Activated CD8-positive, alpha-beta memory T cell treated with anti-CD3 and anti-CD28 coated beads for 1 hour (primary cell): ENCODE results near the gene ZFYVE28.
"Not testable (repeated sequence)": the region's sequence is repeated elsewhere in the genome, so short reads cannot be mapped to it uniquely, and the experiment has no call there.

Source experiments
- DNase-seq, 2 donors: peaks; one replicate each; pipeline ENCODE4 v3.0.0-alpha.2; 2020; ENCODE audit warnings: low read depth in 1 of 2; ENCODE audit errors: extremely low read depth in 1 of 2

ZFYVE28 gene

GRCh38 chr4:2393353-2394270, 24.8 kb downstream of the ZFYVE28 start:
- no peak for DNase-seq

GRCh38 chr4:2390784-2391421, 27.5 kb downstream of the ZFYVE28 start:
- DNase-seq, result no peak

GRCh38 chr4:2390146-2390545, 28.3 kb downstream of the ZFYVE28 start:
- DNase-seq, result no peak

GRCh38 chr4:2389691-2390090, 28.8 kb downstream of the ZFYVE28 start:
- no peak for DNase-seq

GRCh38 chr4:2388429-2389182, 29.8 kb downstream of the ZFYVE28 start:
- no peak for DNase-seq

- no peak for DNase-seq
These were observed 30.6 kb downstream of the ZFYVE28 start for GRCh38 chr4:2387829-2388228.

- no peak for DNase-seq
These were observed 31.2 kb downstream of the ZFYVE28 start for GRCh38 chr4:2387218-2387617.

GRCh38 chr4:2386717-2387116, 31.7 kb downstream of the ZFYVE28 start:
- no peak for DNase-seq

GRCh38 chr4:2385516-2385915, 32.9 kb downstream of the ZFYVE28 start:
- DNase-seq, result no peak

GRCh38 chr4:2384245-2384644, 34.2 kb downstream of the ZFYVE28 start:
- no peak for DNase-seq

- DNase-seq, result no peak
These were observed 34.7 kb downstream of the ZFYVE28 start for GRCh38 chr4:2383760-2384159.

GRCh38 chr4:2383220-2383631, 35.2 kb downstream of the ZFYVE28 start:
- DNase-seq, result not testable (repeated sequence)

- DNase-seq, result not testable (repeated sequence)
These were observed 35.7 kb downstream of the ZFYVE28 start for GRCh38 chr4:2382769-2383202.

GRCh38 chr4:2380589-2380988, 37.9 kb downstream of the ZFYVE28 start:
- not testable (repeated sequence) for DNase-seq

- no peak for DNase-seq
These were observed 39.5 kb downstream of the ZFYVE28 start for GRCh38 chr4:2378898-2379297.

GRCh38 chr4:2378401-2378800, 40.0 kb downstream of the ZFYVE28 start:
- DNase-seq, result no peak

GRCh38 chr4:2377241-2377640, 41.2 kb downstream of the ZFYVE28 start:
- DNase-seq, result no peak

- no peak for DNase-seq
These were observed 43.0 kb downstream of the ZFYVE28 start for GRCh38 chr4:2375427-2375826.

- DNase-seq, result no peak
These were observed 44.9 kb downstream of the ZFYVE28 start for GRCh38 chr4:2373532-2373931.

- no peak for DNase-seq
These were observed 45.9 kb downstream of the ZFYVE28 start for GRCh38 chr4:2372488-2373030.
